ENCODE results near the gene MSH2.
A peak's percentile ranks its signal among the peaks of the same experiment; 100 is the strongest.
"Not testable (repeated sequence)": the region's sequence is repeated elsewhere in the genome, so short reads cannot be mapped to it uniquely, and the experiment has no call there.

The MSH2 gene

DNA sequence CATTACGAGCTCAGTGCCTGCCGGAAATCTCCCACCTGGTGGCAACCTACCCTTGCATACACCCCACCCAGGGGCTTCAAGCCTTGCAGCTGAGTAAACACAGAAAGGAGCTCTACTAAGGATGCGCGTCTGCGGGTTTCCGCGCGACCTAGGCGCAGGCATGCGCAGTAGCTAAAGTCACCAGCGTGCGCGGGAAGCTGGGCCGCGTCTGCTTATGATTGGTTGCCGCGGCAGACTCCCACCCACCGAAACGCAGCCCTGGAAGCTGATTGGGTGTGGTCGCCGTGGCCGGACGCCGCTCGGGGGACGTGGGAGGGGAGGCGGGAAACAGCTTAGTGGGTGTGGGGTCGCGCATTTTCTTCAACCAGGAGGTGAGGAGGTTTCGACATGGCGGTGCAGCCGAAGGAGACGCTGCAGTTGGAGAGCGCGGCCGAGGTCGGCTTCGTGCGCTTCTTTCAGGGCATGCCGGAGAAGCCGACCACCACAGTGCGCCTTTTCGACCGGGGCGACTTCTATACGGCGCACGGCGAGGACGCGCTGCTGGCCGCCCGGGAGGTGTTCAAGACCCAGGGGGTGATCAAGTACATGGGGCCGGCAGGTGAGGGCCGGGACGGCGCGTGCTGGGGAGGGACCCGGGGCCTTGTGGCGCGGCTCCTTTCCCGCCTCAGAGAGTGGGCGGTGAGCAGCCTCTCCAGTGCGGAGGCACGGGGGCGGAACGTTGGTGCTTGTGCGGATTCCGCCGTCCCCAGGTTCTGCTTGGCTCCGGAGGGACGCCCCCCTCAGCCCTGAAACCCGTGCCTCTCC lies at the start of gene MSH2:
MSH2 (plus strand) TSS at position 352 of the 804 bp plus-strand sequence; CDS start at position 388, 36 bp downstream.
- Histone ChIP-seq H3K27ac (ENCODE audit: low read depth, low read length) (peak within 1 kb of the TSS; percentile 98), H3K27me3 (ENCODE audit: control insufficient read depth, insufficient read depth, low read length) (no peaks in the 10 kb centered on the region), H3K9me3 (ENCODE audit: control insufficient read depth, insufficient read depth, low read length) (peaks cover 4% of the 10 kb centered on the region), H3K4me3 (ENCODE audit: low read depth, low read length) (peak within 1 kb of the TSS; percentile 89), H3K4me1 (ENCODE audit: control insufficient read depth, insufficient read depth, low read length) (peaks cover 19% of the 10 kb centered on the region), H3K9ac (ENCODE audit: low read depth, low read length) (peak within 1 kb of the TSS; percentile 90), H3K36me3 (ENCODE audit: control insufficient read depth, insufficient read depth, low read length) (peaks cover 22% of the 10 kb centered on the region)

DNA sequence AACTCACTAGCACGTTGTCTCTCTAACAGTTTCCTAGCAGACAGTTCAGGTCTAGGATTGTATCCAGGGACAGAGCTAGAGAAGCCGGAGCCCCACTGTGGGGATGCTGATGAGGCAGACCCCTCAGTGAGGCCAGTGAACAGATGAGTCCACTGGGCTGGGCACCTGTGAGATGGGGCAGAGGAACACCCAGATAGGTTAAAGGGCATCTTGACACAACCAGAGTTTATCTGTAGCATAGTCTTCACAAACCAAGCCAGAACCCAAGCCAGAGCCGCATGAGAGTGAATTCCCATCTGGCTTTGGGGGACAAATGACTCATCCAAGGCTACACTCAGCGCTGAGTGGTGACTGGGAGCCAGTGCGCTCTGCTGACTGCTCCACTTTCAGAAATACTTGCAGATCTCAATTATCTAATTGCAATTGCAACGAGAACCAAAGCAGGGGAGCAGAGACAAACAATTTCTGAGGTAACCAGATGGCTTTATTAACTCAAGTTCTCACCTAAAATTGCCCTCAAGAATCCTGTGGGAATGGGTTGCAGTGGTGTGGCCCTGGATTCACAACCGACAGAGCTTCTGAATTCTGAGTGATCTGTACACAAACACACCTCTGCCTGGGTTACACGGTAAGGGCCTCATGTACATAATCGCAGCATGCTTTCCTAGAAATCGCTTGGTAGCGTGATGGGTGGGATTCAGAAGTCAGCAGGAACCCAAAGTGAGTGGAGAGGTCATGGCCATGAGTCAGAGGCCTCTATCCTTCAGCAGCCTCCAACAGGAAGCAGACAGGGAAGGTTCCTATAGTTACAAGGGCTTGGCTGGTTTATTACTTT lies 48.7 kb upstream of the MSH2 start:
- Histone ChIP-seq H3K9me3 (ENCODE audit: control insufficient read depth, insufficient read depth, low read length) (no peaks in the 10 kb centered on the region), H3K36me3 (ENCODE audit: control insufficient read depth, insufficient read depth, low read length) (no peaks in the 10 kb centered on the region), H3K27me3 (ENCODE audit: control insufficient read depth, insufficient read depth, low read length) (no peaks in the 10 kb centered on the region), H3K4me3 (ENCODE audit: low read depth, low read length) (no peak overlapping the region), H3K9ac (ENCODE audit: low read depth, low read length) (no peak overlapping the region), H3K27ac (ENCODE audit: low read depth, low read length) (no peak overlapping the region), H3K4me1 (ENCODE audit: control insufficient read depth, insufficient read depth, low read length) (peaks cover 6% of the 10 kb centered on the region; the same call in 1 of the 2 replicates)

DNA sequence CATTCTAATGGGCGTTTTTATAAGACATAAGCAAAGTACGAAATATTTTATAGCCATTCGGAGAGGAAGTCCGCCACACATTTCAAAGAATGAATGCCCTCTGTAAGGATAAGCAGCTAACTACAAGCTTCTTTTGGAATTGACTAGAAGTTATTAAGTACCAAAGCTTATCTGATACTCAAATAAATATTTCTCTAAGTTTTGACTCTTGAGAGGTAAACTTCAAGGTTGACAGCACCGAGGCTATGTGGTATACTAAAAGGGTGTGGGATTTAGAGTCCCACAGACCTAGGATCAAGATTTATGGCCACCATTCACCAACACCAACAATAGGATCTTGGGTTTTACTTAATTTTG lies 48.1 kb upstream of the MSH2 start:
- Histone ChIP-seq H3K4me3 (ENCODE audit: low read depth, low read length) (no peak overlapping the region), H3K27me3 (ENCODE audit: control insufficient read depth, insufficient read depth, low read length) (no peaks in the 10 kb centered on the region), H3K9me3 (ENCODE audit: control insufficient read depth, insufficient read depth, low read length) (no peaks in the 10 kb centered on the region), H3K9ac (ENCODE audit: low read depth, low read length) (no peak overlapping the region), H3K36me3 (ENCODE audit: control insufficient read depth, insufficient read depth, low read length) (no peaks in the 10 kb centered on the region), H3K27ac (ENCODE audit: low read depth, low read length) (no peak overlapping the region), H3K4me1 (ENCODE audit: control insufficient read depth, insufficient read depth, low read length) (peaks cover 6% of the 10 kb centered on the region; the same call in 1 of the 2 replicates)

- H3K4me3 ChIP-seq (ENCODE audit: low read depth, low read length) = no peak overlapping the region; the same call in 1 of the 2 replicates
- H3K4me1 ChIP-seq (ENCODE audit: control insufficient read depth, insufficient read depth, low read length) = peaks cover 6% of the 10 kb centered on the region; the same call in 1 of the 2 replicates
- no peaks in the 10 kb centered on the region for H3K9me3 ChIP-seq (ENCODE audit: control insufficient read depth, insufficient read depth, low read length)
- H3K9ac ChIP-seq (ENCODE audit: low read depth, low read length) = no peak overlapping the region
- H3K36me3 ChIP-seq (ENCODE audit: control insufficient read depth, insufficient read depth, low read length) = no peaks in the 10 kb centered on the region
- H3K27ac ChIP-seq (ENCODE audit: low read depth, low read length) = peak overlapping the region; percentile 59
- no peaks in the 10 kb centered on the region for H3K27me3 ChIP-seq (ENCODE audit: control insufficient read depth, insufficient read depth, low read length)
Observed at GRCh38 chr2:47357483-47357882, 45.5 kb upstream of the MSH2 start.

DNA sequence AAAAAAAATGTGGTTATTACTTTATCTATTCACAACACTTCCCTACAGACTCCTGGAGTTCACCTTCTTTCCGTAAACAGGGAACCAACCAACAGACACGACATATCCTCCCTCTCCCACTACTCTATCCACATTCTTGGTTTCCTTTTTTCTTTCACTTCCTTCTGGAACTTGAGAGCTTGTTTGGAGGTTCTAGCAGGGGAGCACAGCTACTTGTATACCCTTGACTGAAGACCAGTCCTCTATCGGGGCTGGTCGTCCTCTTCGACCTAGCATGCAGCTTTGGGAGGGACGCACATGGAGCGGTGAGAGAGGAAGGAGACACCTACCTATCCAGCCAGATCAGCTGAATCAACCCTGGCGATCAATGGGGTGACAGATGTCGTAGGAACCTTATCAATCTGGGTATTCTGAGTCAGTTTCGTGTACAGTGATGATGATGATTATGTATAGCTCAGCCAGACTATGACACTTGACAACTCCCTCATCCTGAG lies 43.5 kb upstream of the MSH2 start:
- no peaks in the 10 kb centered on the region for H3K9me3 ChIP-seq (ENCODE audit: control insufficient read depth, insufficient read depth, low read length)
- H3K27me3 ChIP-seq (ENCODE audit: control insufficient read depth, insufficient read depth, low read length) = no peaks in the 10 kb centered on the region
- no peaks in the 10 kb centered on the region for H3K36me3 ChIP-seq (ENCODE audit: control insufficient read depth, insufficient read depth, low read length)
- H3K9ac ChIP-seq (ENCODE audit: low read depth, low read length) = no peak overlapping the region
- no peak overlapping the region for H3K27ac ChIP-seq (ENCODE audit: low read depth, low read length)
- peaks cover 6% of the 10 kb centered on the region; the same call in 1 of the 2 replicates for H3K4me1 ChIP-seq (ENCODE audit: control insufficient read depth, insufficient read depth, low read length)
- H3K4me3 ChIP-seq (ENCODE audit: low read depth, low read length) = no peak overlapping the region

DNA sequence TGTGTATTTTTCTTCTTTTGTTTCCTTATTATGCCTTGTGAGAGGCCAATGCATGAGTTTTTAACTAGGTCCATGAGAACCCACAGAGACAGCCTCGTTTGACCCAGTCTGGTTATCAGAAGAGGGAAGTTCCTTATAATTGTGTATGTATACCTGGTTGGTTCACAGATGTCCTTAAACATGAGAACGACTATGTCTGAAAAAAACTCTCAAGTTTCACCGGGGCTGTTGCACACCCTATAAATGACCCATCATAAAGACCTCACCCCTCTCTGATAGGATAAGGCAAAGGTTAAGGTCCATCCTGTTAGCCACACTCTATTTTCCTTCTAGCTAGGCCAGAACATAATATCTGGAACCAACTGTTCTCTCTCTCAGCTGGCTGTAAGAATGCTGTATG lies 42.7 kb upstream of the MSH2 start:
- Histone ChIP-seq H3K9me3 (ENCODE audit: control insufficient read depth, insufficient read depth, low read length) (no peaks in the 10 kb centered on the region), H3K4me1 (ENCODE audit: control insufficient read depth, insufficient read depth, low read length) (peaks cover 6% of the 10 kb centered on the region; the same call in 1 of the 2 replicates), H3K36me3 (ENCODE audit: control insufficient read depth, insufficient read depth, low read length) (no peaks in the 10 kb centered on the region), H3K9ac (ENCODE audit: low read depth, low read length) (no peak overlapping the region), H3K4me3 (ENCODE audit: low read depth, low read length) (no peak overlapping the region), H3K27ac (ENCODE audit: low read depth, low read length) (no peak overlapping the region), H3K27me3 (ENCODE audit: control insufficient read depth, insufficient read depth, low read length) (no peaks in the 10 kb centered on the region)

DNA sequence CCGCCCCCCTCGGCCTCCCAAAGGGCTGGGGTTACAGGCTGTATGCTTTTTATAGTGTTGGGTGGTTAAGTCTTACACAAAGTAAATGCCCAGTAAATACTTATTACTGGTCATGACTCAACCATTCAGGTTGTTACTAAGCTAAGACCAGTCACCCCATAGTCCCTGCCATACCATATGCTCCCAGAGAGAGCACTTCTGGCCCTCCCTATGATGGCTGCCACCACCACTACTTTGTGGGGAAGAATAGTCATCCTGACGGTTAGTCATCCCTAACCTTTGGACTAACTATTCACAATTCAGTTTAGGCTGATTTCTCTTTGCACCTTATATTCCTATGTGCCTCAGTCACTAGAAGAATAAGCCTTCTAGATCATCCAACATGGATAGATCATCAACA lies 42.0 kb upstream of the MSH2 start:
- Histone ChIP-seq H3K27me3 (ENCODE audit: control insufficient read depth, insufficient read depth, low read length) (no peaks in the 10 kb centered on the region), H3K4me3 (ENCODE audit: low read depth, low read length) (no peak overlapping the region), H3K9ac (ENCODE audit: low read depth, low read length) (no peak overlapping the region), H3K36me3 (ENCODE audit: control insufficient read depth, insufficient read depth, low read length) (no peaks in the 10 kb centered on the region), H3K27ac (ENCODE audit: low read depth, low read length) (no peak overlapping the region), H3K9me3 (ENCODE audit: control insufficient read depth, insufficient read depth, low read length) (no peaks in the 10 kb centered on the region), H3K4me1 (ENCODE audit: control insufficient read depth, insufficient read depth, low read length) (peaks cover 6% of the 10 kb centered on the region; the same call in 1 of the 2 replicates)

- H3K4me3 ChIP-seq (ENCODE audit: low read depth, low read length); H3K27me3 ChIP-seq (ENCODE audit: control insufficient read depth, insufficient read depth, low read length); H3K9me3 ChIP-seq (ENCODE audit: control insufficient read depth, insufficient read depth, low read length); H3K27ac ChIP-seq (ENCODE audit: low read depth, low read length); H3K36me3 ChIP-seq (ENCODE audit: control insufficient read depth, insufficient read depth, low read length); H3K4me1 ChIP-seq (ENCODE audit: control insufficient read depth, insufficient read depth, low read length); H3K9ac ChIP-seq (ENCODE audit: low read depth, low read length): not testable (repeated sequence)
Observed at GRCh38 chr2:47361505-47362229, 41.3 kb upstream of the MSH2 start.

DNA sequence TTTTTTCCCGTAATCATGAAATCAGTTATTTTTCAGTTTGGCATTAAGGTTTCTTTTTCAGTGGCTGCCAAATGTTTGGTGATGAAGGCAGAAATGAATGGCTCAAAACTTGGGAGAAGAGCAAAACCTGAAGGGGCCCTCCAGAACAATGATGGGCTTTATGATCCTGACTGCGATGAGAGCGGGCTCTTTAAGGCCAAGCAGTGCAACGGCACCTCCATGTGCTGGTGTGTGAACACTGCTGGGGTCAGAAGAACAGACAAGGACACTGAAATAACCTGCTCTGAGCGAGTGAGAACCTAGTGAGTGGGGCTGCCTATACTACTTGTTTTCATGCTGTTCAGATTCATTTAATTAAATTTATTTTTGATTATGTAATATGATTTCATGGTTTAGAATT lies 29.2 kb upstream of the MSH2 start:
- Histone ChIP-seq H3K9ac (ENCODE audit: low read depth, low read length) (no peak overlapping the region), H3K27me3 (ENCODE audit: control insufficient read depth, insufficient read depth, low read length) (no peaks in the 10 kb centered on the region), H3K27ac (ENCODE audit: low read depth, low read length) (no peak overlapping the region), H3K4me1 (ENCODE audit: control insufficient read depth, insufficient read depth, low read length) (peaks cover 6% of the 10 kb centered on the region; the same call in 1 of the 2 replicates), H3K9me3 (ENCODE audit: control insufficient read depth, insufficient read depth, low read length) (no peaks in the 10 kb centered on the region), H3K4me3 (ENCODE audit: low read depth, low read length) (no peak overlapping the region), H3K36me3 (ENCODE audit: control insufficient read depth, insufficient read depth, low read length) (peaks cover 69% of the 10 kb centered on the region)

DNA sequence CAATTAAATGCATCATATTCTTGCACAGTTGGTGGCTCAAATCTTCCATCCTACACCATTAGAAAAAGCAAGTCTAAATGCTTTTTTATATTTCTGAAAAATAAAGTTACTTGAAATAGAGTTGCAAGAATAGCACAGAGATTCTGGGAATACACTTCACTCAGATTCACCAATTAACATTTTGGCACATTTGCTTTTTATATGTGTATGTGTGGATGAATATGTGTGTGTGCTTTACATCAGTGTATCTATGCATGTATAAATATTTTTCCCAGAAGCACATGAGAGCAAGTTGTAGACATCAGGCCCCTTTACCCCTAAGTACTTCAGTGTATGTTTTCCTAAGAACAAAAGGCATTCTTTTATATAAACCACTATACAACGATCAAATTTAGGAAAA lies 27.6 kb upstream of the MSH2 start:
- Histone ChIP-seq H3K27me3 (ENCODE audit: control insufficient read depth, insufficient read depth, low read length) (no peaks in the 10 kb centered on the region), H3K9me3 (ENCODE audit: control insufficient read depth, insufficient read depth, low read length) (no peaks in the 10 kb centered on the region), H3K4me1 (ENCODE audit: control insufficient read depth, insufficient read depth, low read length) (peaks cover 6% of the 10 kb centered on the region; the same call in 1 of the 2 replicates), H3K36me3 (ENCODE audit: control insufficient read depth, insufficient read depth, low read length) (peaks cover 85% of the 10 kb centered on the region), H3K4me3 (ENCODE audit: low read depth, low read length) (no peak overlapping the region), H3K9ac (ENCODE audit: low read depth, low read length) (no peak overlapping the region), H3K27ac (ENCODE audit: low read depth, low read length) (no peak overlapping the region)

All from HUES48 (cell line).